Measurements from ENCODE around the gene TULP3.

DNA sequence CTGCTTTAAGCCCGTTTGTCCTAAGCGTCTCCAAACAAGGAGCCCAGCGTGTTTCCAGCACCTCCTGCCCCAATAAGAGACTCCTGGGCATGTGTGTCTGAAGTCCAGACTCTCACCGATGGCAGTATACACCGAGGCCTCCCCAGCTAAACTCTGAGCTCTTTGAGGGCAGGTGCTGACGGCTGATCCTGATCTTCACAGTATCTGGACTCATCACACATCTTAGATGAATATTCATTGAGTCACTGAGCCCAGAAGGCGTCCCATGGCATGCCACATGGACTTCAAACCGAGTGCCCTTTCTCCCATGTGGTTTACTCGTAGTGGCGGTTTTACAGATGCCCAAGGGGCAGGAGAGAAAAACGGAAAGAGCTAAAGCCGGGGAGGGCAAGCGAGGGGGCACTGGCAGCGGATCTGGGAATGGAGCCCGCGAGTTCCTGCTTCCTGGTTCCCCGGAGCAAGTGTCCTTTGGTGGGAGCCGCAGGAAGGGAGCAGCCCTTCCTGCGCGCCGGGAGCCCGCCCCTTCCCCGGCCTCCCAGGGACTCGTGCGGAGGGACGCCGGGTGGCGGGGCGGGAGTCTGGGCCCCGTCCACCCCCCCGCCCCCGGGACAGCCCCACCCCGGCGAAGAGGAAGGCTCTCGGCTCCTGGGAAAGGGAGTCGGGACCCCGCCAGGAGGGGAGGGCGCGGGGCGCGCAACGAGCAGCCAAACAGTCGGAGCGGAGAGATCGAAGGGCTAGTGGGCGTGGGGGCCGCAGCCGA is 67.9 kb downstream of the TULP3 start:
- TF ChIP-seq, protein P1, sequence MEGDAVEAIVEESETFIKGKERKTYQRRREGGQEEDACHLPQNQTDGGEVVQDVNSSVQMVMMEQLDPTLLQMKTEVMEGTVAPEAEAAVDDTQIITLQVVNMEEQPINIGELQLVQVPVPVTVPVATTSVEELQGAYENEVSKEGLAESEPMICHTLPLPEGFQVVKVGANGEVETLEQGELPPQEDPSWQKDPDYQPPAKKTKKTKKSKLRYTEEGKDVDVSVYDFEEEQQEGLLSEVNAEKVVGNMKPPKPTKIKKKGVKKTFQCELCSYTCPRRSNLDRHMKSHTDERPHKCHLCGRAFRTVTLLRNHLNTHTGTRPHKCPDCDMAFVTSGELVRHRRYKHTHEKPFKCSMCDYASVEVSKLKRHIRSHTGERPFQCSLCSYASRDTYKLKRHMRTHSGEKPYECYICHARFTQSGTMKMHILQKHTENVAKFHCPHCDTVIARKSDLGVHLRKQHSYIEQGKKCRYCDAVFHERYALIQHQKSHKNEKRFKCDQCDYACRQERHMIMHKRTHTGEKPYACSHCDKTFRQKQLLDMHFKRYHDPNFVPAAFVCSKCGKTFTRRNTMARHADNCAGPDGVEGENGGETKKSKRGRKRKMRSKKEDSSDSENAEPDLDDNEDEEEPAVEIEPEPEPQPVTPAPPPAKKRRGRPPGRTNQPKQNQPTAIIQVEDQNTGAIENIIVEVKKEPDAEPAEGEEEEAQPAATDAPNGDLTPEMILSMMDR (IDR thresholded peaks at IDR 0.05) = no peak
- TF ChIP-seq POLR2A (IDR thresholded peaks at IDR 0.05) (no peak), EP300 (IDR thresholded peaks at IDR 0.05) (no peak)
